T-helper 1 cell treated with Interleukin-12 subunit alpha and Interleukin-12 subunit beta and Interleukin-4 antibody, amounts not matched to agents 30 μg/mL and 1 μg/mL, for 36 hours (primary cell): Measurements from ENCODE around the gene IQCK.

Experiments used
- H3K27ac Mint-ChIP-seq: one replicate; pipeline ENCODE4 v1.8.0; 2021; ENCODE audit warnings: mild to moderate bottlenecking, mixed read lengths
- H3K27me3 Mint-ChIP-seq: one replicate; pipeline ENCODE4 v1.8.0; 2021; ENCODE audit warnings: low read depth, mixed read lengths
- H3K36me3 Mint-ChIP-seq: one replicate; pipeline ENCODE4 v1.8.0; 2021; ENCODE audit warnings: low read depth, mixed read lengths
- H3K4me1 Mint-ChIP-seq: one replicate; pipeline ENCODE4 v1.8.0; 2021; ENCODE audit warnings: low read depth, mixed read lengths
- H3K4me3 Mint-ChIP-seq: one replicate; pipeline ENCODE4 v1.8.0; 2021; ENCODE audit warnings: mild to moderate bottlenecking, moderate library complexity, mixed read lengths
- H3K9me3 Mint-ChIP-seq: one replicate; pipeline ENCODE4 v1.8.0; 2021; ENCODE audit warnings: mixed read lengths

IQCK gene

DNA sequence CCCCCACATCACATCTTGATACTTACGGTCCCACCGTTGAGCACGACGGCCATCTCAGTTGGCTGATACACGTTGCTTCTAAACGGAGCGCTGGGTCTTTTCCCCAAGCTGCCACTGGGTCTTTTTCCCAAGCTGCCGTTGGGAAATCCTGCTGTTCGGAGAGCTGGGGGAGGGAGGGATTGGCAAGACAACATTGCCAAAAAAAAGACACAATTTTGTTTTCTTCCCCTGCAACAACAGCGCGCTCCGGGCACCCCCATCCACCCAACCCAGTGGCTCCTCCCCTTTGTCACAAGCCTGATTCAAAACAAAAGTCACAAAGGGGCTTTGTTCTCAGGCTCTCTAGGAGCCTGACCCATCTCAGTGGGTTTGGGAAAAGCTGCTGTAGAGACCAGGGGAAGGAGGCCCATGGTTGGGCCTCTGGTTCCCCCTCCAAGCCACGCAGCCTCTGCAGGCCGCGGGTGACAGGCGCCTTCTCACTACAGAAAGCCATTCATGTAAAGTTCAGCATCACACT is 143.8 kb downstream of the IQCK start:
- Mint-ChIP-seq H3K27me3 (no peaks in the 10 kb centered on the region), H3K4me3 (no peak overlapping the region)

DNA sequence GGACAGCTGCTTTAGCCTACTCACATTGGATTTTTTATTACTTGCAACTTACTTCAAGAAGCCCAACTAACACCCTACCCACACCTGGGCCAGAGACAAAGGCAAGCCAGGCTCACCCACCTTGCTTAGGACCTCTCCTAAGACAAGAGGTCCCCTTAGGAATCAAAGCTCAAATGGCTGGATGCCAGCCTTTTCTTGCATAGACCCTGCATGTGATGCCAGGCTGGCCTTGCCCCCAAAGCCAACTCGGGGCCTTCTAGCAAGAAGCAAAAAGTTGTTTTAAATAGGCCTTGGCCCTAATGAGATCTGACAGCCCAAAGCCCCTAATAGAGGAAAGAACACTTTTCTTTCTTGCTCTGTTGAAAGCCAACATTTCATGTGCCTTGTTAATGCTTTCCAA is 145.9 kb downstream of the IQCK start:
- H3K27ac Mint-ChIP-seq: no peak overlapping the region
- H3K27me3 Mint-ChIP-seq: no peaks in the 10 kb centered on the region
- no peaks in the 10 kb centered on the region for H3K4me1 Mint-ChIP-seq
- H3K9me3 Mint-ChIP-seq: no peaks in the 10 kb centered on the region
- no peak overlapping the region for H3K4me3 Mint-ChIP-seq
- no peaks in the 10 kb centered on the region for H3K36me3 Mint-ChIP-seq

More for the DNA sequence above, 143.8 kb downstream of the IQCK start:
- no peaks in the 10 kb centered on the region for H3K9me3 Mint-ChIP-seq
- no peaks in the 10 kb centered on the region for H3K36me3 Mint-ChIP-seq
- H3K4me1 Mint-ChIP-seq: no peaks in the 10 kb centered on the region
- no peak overlapping the region for H3K27ac Mint-ChIP-seq

DNA sequence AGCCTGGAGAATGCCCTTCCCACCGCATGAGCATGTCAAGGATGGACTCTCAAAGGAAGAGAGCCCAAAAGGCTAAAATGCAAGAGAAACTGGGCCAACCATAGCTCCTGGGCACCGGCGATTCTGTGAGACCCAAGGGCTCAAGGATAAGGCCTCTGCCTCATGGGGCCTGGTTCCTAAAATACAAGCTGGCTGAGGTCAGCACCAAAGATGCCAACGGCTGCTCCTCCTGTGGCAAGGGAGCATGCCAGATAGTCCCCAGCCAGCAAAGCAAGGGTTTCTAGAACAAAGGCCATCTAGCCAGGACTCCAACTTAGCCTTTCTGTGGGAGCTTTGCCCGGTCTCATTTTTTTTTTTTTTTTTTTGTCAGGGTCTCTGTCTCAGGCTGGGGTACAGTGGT is 146.5 kb downstream of the IQCK start:
- no peak overlapping the region for H3K4me3 Mint-ChIP-seq
- H3K4me1 Mint-ChIP-seq: no peaks in the 10 kb centered on the region
- no peaks in the 10 kb centered on the region for H3K9me3 Mint-ChIP-seq
- no peak overlapping the region for H3K27ac Mint-ChIP-seq
- no peaks in the 10 kb centered on the region for H3K36me3 Mint-ChIP-seq
- H3K27me3 Mint-ChIP-seq: no peaks in the 10 kb centered on the region

DNA sequence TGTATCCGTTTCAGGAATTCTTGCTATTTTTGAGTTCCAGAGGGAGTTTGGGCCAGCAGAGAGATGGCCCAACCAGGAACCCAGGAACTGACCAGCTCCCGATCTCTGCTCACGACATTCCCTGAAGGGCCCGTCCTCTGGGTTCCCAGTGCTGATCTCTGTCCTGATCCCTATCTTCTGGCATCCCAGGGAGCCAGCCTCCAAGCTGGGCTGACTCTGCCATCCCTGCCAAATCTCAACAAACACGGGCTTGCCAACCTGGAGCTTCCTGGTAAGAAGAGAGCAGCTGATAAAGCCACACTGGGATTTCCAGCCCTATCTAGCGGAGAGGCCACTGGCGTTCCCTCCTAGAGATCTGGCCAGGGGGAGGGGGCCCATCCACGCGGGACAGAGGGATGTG is 150.3 kb downstream of the IQCK start:
- Mint-ChIP-seq H3K27me3 (no peaks in the 10 kb centered on the region), H3K4me3 (no peak overlapping the region), H3K27ac (no peak overlapping the region), H3K9me3 (no peaks in the 10 kb centered on the region), H3K36me3 (no peaks in the 10 kb centered on the region), H3K4me1 (no peaks in the 10 kb centered on the region)

DNA sequence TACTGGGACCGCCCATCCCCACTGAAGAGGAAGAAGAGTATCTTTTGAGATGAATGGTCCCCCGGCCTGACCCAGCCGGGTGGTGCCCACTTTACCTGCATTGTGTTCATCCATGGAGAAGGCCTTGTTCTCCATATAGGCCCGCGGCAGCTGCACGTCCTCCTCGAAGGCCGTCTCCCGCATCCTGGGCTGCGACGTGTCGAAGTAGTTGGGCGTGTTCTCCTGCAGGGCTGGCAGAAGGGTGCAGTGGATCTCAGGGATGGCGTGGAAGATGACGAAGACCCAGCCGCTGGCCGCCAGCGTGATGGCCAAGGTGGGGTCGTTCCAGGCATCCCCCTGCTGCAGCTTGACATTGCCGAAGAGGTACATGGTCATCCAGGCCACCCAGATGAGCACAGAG is 153.7 kb downstream of the IQCK start:
- H3K27ac Mint-ChIP-seq: no peak overlapping the region
- H3K36me3 Mint-ChIP-seq: no peaks in the 10 kb centered on the region
- no peaks in the 10 kb centered on the region for H3K9me3 Mint-ChIP-seq
- H3K27me3 Mint-ChIP-seq: no peaks in the 10 kb centered on the region
- no peaks in the 10 kb centered on the region for H3K4me1 Mint-ChIP-seq
- no peak overlapping the region for H3K4me3 Mint-ChIP-seq

DNA sequence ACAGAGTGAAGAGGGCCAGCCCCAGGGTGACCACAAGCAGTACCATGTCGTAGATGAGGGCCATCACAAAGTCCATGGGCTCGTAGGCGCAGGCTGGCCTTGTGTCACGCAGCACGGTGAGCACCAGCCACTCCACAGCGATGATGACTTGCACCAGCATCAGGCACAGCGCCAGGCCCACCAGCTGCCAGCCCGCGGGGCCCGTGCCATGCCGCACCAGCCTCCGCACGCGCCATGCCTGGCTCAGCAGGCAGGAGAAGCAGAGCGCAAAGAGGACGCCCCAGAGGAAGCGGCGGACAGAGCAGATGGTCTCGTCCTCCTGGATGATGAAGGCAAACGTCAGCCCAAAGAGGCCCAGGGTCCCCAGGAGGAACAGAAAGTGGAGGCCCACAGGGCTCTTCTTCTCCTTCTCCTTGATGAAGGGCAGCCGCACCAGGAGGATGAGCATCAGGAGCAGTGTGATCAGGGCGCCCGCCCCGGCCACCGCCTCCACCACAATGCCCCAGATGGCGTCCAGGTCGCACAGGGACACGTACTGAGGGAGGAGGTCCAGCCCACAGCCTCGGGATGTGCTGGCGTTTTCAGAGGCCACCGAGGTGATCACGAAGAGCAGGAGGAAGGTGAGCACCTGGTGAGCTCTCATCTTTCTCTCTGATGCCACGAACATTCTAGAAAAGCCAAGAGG is 154.2 kb downstream of the IQCK start:
- no peak overlapping the region for H3K27ac Mint-ChIP-seq
- H3K4me3 Mint-ChIP-seq: no peak overlapping the region
- no peaks in the 10 kb centered on the region for H3K27me3 Mint-ChIP-seq
- no peaks in the 10 kb centered on the region for H3K36me3 Mint-ChIP-seq
- H3K9me3 Mint-ChIP-seq: no peaks in the 10 kb centered on the region
- H3K4me1 Mint-ChIP-seq: no peaks in the 10 kb centered on the region

DNA sequence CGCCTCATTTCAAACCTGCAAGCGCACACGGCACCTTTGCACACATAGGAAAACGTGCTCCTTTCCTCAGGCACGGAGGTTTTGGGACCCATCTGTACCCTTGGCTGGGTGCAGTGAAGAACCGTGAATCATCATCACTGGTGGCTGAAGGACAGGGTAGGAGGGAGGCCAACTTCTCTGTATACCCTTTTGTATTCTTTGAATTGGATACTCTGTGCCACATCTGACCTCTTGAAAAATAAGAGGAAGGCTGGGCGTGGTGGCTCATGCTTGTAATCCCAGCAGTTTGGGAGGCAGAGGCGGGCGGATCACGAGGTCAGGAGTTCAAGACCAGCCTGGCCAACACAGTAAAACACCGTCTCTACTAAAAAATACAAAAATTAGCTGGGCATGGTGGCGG is 154.9 kb downstream of the IQCK start:
- H3K9me3 Mint-ChIP-seq: no peaks in the 10 kb centered on the region
- H3K4me3 Mint-ChIP-seq: no peak overlapping the region
- H3K4me1 Mint-ChIP-seq: no peaks in the 10 kb centered on the region
- H3K27me3 Mint-ChIP-seq: no peaks in the 10 kb centered on the region
- no peaks in the 10 kb centered on the region for H3K36me3 Mint-ChIP-seq
- H3K27ac Mint-ChIP-seq: no peak overlapping the region

DNA sequence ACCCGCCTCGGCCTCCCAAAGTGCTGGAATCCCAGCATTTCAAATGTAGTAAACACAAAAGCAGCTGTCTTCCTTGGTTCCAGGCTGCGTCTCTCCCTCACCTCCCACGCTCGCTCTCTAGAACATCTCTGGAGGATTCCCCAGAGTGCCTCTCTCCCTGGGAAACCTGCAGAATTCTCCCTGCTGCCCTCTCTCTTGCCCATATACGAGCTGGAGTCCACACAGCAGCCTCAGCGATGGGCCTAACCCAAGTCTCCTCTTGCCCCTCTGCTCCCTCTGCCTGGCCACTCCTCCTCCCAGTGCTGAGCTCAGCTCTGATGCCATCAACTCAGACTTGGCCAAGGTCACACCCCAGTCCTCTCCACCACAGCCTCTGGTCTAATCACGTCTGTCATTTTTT is 156.0 kb downstream of the IQCK start:
- no peaks in the 10 kb centered on the region for H3K27me3 Mint-ChIP-seq
- H3K27ac Mint-ChIP-seq: no peak overlapping the region
- H3K4me3 Mint-ChIP-seq: no peak overlapping the region
- no peaks in the 10 kb centered on the region for H3K36me3 Mint-ChIP-seq
- H3K9me3 Mint-ChIP-seq: no peaks in the 10 kb centered on the region
- H3K4me1 Mint-ChIP-seq: no peaks in the 10 kb centered on the region

DNA sequence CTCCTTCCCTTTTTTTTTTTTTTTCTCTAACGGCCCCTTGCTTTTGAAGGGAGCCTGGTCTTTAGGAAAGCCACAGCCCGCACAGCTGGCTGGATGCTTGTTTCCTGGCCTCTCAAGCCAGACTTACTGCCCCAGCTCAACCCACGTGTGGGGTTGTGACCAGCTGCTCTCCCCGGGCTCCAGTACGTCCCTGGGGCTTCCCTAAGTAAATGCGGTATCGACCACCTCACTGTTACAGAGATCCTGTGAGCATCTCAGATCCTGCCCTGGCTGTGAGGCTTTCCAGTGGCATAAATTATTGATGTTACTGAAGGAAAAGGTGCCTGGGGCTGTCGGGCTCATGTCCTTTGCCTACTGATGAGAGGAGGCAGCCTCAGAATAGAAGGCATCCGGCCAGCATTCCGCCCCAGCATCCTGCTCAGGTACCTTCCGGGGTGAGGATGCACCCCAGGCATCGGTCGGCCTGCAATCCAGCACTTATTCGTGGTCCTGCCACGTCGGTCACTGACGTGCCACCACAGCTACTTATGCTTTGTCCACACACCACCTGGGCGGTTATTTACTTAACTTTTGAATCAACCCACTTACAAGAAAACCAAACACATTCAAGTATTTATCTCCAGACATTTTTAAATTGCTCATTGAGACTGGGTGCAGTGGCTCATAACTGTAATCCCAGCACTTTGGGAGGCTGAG is 156.9 kb downstream of the IQCK start:
- Mint-ChIP-seq H3K27ac (no peak overlapping the region), H3K4me1 (no peaks in the 10 kb centered on the region), H3K27me3 (no peaks in the 10 kb centered on the region), H3K9me3 (no peaks in the 10 kb centered on the region), H3K36me3 (no peaks in the 10 kb centered on the region), H3K4me3 (no peak overlapping the region)

DNA sequence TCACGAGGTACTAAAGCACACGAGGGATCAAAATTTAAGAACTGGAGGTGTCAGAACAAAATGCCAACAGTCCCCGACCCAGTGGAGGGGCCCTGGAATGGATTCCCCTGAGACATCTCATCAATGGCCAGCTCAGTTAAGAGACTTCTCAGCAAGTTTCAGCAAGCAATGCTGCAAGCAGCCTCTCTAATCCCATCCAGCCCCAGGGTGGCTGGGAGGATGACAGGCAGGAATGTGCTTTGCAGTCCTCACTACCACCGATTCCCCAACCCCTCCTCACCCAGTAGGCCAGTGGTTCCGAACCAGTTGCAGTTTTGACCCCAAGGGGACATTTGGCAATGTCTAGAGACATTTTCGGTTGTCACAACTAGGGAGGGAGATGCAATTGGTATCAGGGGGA is 157.8 kb downstream of the IQCK start:
- peaks cover 1% of the 10 kb centered on the region for H3K27me3 Mint-ChIP-seq
- no peaks in the 10 kb centered on the region for H3K4me1 Mint-ChIP-seq
- H3K4me3 Mint-ChIP-seq: no peak overlapping the region
- no peaks in the 10 kb centered on the region for H3K9me3 Mint-ChIP-seq
- H3K27ac Mint-ChIP-seq: no peak overlapping the region
- no peaks in the 10 kb centered on the region for H3K36me3 Mint-ChIP-seq

DNA sequence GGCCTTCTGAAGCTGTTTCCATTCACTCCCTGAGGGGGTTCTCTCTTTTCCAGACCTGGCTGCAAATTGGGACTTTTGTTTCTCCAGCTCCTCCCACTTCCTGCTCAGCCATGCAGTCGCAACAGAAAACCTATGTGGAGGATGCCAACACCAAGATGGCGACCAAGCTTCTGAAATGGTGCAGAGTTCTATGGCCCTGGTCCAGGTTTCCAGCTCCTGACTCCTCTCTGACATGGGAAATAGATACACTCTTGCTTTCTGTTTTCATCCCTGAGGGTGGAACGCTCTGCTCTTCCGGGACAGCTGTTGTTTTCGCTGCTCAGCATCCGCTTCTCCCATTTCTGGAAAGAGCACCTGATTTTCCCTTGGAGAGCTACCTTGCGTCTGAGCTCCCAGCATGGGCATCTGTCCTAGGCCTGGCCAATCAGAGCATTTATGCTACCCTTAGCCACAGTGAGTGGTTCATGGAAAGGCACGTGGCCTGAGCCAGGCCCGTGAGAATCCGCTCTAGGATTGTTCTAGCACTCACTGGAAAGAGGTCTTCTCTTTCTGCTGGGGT is 158.5 kb downstream of the IQCK start:
- Mint-ChIP-seq H3K27ac (no peak overlapping the region), H3K36me3 (no peaks in the 10 kb centered on the region), H3K4me1 (no peaks in the 10 kb centered on the region), H3K27me3 (peaks cover 7% of the 10 kb centered on the region), H3K9me3 (no peaks in the 10 kb centered on the region), H3K4me3 (no peak overlapping the region)

DNA sequence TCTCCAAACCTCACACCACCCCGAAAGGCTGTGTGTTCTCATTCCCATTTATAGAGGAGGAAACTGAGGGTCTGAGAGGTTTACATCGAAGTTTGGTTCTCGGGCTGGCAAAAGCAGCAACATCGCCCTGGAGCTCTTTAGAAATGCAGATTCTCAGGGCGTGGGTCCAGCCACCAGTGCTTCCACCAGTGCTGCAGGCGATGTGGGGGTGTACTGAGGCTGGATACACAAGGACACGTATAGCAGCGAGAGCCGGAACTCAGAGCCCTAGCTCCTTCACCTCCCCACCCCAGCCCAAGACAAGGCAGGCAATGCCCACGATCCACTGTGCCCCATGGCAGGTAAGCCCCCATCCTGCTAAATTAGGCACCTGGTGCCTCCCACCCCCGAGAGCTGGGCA is 160.7 kb downstream of the IQCK start:
- no peaks in the 10 kb centered on the region for H3K36me3 Mint-ChIP-seq
- peaks cover 27% of the 10 kb centered on the region for H3K27me3 Mint-ChIP-seq
- H3K9me3 Mint-ChIP-seq: no peaks in the 10 kb centered on the region
- H3K4me3 Mint-ChIP-seq: no peak overlapping the region
- no peaks in the 10 kb centered on the region for H3K4me1 Mint-ChIP-seq
- no peak overlapping the region for H3K27ac Mint-ChIP-seq

DNA sequence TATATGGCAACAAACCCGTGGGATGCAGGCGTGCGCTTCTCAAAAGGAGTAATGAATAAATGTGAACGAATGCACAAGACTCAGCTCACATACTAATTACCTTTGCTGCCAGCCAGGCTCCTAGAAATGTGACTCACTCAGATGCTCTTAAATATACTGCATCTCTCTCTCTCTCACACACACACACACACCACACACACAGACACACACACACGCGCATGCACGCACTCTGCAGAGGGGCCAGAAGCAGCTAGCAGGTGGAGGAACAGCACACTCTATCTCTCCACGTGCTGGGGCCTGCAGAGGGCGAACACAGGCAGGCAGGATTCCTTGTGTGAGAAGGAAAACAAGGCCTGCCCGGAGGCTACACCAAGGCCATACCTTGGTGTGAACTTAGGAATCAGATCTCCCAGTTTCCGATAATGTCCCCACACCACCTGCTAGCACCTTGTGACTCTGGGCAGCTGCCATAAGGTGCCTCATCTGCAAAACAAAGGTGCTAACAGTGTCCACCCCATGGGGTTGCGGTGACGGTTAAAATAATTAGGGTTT is 161.2 kb downstream of the IQCK start:
- H3K27ac Mint-ChIP-seq: no peak overlapping the region
- H3K36me3 Mint-ChIP-seq: no peaks in the 10 kb centered on the region
- no peak overlapping the region for H3K4me3 Mint-ChIP-seq
- H3K27me3 Mint-ChIP-seq: peaks cover 31% of the 10 kb centered on the region
- no peaks in the 10 kb centered on the region for H3K9me3 Mint-ChIP-seq
- peaks cover 2% of the 10 kb centered on the region for H3K4me1 Mint-ChIP-seq

DNA sequence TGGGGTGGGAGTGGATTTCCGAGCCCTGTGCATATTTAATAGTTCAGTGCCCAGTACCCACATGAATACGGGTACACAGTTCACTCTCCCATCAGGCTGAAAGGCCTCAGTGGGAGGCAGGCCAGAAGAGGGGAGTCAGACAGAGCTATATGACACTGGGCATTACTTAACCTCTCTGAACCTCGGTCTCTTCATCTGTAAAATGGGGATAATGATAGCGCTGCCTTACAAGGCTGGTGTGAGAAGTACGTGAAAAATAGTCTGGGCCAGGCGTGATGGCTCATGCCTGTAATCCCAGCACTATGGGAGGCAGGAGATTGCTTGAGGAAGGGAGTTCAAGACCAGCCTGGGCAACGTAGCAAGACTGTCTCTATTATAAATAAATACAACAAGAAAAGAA is 163.0 kb downstream of the IQCK start:
- H3K36me3 Mint-ChIP-seq: no peaks in the 10 kb centered on the region
- H3K4me3 Mint-ChIP-seq: no peak overlapping the region
- H3K9me3 Mint-ChIP-seq: no peaks in the 10 kb centered on the region
- H3K27me3 Mint-ChIP-seq: peaks cover 45% of the 10 kb centered on the region
- H3K27ac Mint-ChIP-seq: no peak overlapping the region
- H3K4me1 Mint-ChIP-seq: peaks cover 13% of the 10 kb centered on the region

DNA sequence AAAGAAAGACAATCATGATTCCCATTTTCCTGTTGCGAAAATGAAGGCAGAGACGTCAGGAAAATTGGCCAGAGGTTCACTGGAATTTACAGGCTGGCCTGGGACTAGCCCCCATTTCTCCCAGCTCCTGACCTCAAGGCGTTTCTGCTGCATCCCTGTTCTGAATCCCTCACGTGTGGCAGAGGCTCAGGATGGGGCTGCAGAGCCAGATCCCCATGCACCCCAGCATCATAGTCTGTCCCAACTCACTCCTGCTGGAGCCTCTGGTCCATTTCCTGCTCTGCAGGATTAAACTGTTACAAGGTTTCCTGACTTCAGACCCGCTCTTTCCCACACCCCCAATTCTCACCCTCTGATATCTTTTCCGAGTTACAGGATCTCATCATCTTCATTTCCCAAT is 163.7 kb downstream of the IQCK start:
- no peaks in the 10 kb centered on the region for H3K36me3 Mint-ChIP-seq
- H3K9me3 Mint-ChIP-seq: no peaks in the 10 kb centered on the region
- H3K4me3 Mint-ChIP-seq: no peak overlapping the region
- peaks cover 51% of the 10 kb centered on the region for H3K27me3 Mint-ChIP-seq
- H3K27ac Mint-ChIP-seq: no peak overlapping the region
- H3K4me1 Mint-ChIP-seq: peaks cover 19% of the 10 kb centered on the region
